Right ventricle myocardium superior (tissue), 1 donor: ENCODE measurements around the gene CERKL. TPM values are rescaled to one million over a fixed set of nuclear protein-coding genes. Genes with fewer than 3 reads are reported as not detected.
A peak's percentile ranks its signal among the peaks of the same experiment; 100 is the strongest.

Experiments used
- ATAC-seq: fragments of 200-7000 bp; cut with Tn5 transposase; one replicate; pipeline ENCODE4 v1.9.1; 2020; ENCODE audit warnings: mild to moderate bottlenecking; ENCODE audit not compliant: poor library complexity
- DNase-seq: peaks from one replicate; pipeline ENCODE4 v3.0.0-alpha.2; 2020
- intact Hi-C: fragments of 100-400 bp; cut with DNase I; formaldehyde crosslinking; loops from one replicate; pipeline ENCODE4 v1.11.2; 2022
- total RNA-seq: library from RNA; stranded (reverse); fragmentation: NEBNext Ultra II Directional; extraction: Animal tissue kit (Norgen Biotek cat#: 25700); gene quantifications from one replicate; pipeline ENCODE4 v1.2.1, GENCODE V29; 2021
- donor health status: DM: no; HTN: yes; CAD: no; lungs with severe emphysema.

CERKL gene
- total RNA-seq, 1 donor from 2014 or later = not detected

DNA sequence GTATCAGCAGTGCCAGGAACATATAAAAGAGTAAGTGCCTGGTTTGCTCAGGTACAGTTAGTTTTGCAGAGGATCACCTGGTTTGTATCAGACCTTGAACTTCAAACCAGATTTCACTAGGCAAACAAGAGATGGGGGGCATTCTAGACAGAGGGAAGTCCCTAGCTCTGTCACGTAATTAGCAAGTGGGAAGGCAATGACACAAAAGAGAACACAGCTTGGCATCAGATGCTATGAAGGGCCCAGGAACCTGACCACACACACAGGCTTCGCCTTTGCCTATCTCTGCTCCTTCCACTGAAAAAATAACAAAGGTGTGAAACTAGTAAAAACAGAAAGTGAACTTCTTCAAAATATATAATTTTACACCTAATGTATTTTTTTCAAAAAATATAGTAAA, 62.6 kb downstream of the CERKL start:
- DNase-seq (no peak), ATAC-seq (no peak)
- intact Hi-C loops = no loop called here

- ATAC-seq = no peak
- intact Hi-C loops = no loop called here
Observed at GRCh38 chr2:181589779-181590178, 67.1 kb downstream of the CERKL start.

GRCh38 chr2:181588546-181588945, 68.4 kb downstream of the CERKL start:
- ATAC-seq (no peak), DNase-seq (no peak)
- intact Hi-C loops = no loop called here

More at GRCh38 chr2:181589779-181590178, 67.1 kb downstream of the CERKL start:
- no peak for DNase-seq

DNA sequence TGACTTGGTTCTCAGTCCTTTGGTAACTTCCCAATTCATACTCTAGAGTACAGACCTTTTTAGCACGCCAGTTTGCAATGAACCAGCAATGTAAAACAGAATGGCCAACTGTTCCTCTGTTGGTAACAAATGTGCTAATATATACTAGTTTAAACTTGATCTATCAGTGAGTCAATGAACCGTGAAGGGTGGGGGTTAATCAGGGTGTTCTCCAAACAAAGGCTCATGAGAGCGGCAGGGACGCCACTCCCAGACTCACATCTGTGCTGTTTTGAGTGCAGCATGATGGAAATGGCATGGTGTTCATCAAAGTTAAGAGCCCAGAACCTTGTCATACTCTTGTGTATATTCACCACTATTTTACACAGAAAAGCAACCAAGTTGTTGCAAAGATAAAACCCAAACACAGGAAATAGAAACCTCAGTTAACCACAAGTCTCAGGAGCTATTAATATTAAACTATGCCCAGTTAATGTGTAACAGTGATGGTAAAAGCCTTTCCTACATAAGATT, 70.3 kb downstream of the CERKL start:
- intact Hi-C loops = no loop called here
- ATAC-seq (no peak), DNase-seq (no peak)

GRCh38 chr2:181585732-181586131, 71.2 kb downstream of the CERKL start:
- intact Hi-C loops = no loop called here
- DNase-seq (no peak), ATAC-seq (no peak)

GRCh38 chr2:181581534-181581933, 75.4 kb downstream of the CERKL start:
- DNase-seq (no peak), ATAC-seq (no peak)
- intact Hi-C loops = no loop called here

DNA sequence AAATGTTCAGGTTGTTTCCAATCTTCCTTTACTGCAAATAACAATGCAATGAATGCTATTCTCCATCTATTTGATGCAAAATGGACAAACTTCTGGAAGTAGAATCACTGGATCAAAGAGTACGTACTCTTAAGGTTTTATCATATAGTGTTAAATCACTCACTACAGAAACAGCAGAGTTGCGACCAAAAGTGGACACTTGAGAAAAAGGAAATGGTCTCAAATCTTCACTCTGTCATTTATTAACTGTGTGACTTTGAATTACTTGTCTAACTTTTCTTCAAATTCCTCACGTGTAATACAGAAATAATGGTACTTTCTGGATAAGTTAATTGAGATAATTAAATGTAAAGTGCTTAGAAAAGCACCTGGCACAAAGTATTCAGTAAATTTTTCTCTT, 78.1 kb downstream of the CERKL start:
- no peak for DNase-seq
- intact Hi-C loops = no loop called here
- no peak for ATAC-seq

DNA sequence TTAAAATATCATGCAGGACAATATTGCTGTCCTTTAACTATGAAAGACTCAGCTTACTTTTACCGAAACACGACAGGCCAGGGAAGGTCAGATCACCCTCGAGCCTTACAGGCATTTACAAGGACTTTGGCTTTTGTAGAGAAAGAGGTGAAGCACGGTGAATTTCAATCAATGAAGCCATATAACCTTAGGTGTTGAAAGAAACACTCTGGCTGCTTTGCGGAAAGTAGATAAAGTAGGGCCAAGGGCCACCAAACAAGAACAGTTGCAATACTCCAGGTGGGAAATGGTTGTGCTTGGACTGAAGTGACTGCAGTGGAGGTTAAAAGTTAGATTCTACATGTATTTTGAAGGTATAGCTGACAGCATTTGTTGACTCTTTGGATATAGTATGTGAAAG, 80.5 kb downstream of the CERKL start:
- ATAC-seq = no peak
- no peak for DNase-seq
- intact Hi-C loops = no loop called here

DNA sequence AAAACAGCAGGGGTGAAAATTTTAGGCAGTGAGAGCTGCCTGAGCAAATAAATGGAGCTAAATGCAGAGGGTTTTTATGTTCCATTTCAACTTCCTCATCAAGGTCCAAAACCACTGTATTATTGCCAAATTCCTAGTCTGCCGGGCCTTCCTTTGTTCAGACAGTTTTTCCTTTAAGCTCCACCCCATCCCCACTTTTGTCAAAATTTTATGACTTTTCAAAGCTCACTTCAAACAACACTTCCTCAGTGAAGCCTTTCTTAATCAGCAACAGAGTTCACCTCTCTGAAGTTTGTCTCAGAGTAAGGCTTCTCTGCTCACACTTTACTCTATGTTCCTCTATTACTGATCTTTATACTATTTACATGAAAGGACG, 81.3 kb downstream of the CERKL start:
- DNase-seq (no peak), ATAC-seq (no peak)
- intact Hi-C loops = no loop called here

DNA sequence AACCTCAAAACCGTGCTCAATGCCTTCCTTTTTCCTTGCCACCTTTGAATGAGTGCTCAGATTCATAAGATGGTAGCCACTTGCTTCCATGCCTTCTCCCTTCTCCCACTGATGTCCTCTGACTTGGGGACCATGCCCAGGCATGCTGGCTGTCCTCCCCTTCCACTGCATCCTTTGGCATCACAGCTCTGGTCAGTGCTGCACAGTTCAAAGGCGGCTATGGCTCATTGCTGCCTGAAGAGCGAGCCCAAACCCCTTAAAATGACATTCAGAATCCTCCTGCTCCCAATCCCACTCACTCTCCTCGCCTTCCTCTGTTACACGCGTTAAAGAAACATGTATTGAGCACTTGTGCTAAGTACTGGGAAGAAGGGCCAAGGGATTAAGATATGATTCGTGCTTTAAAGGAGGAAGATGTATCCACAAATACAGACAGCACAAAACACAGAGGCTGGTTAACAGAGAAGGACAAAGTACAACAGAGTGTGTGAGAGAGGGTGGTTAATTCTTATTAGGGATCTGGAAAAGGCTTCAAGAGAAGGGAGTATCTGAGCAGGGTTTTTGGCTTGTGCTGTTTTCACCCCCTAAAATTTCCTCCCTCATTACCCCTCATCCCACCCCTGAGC, 81.8 kb downstream of the CERKL start:
- intact Hi-C loops = no loop called here
- DNase-seq = no peak
- no peak for ATAC-seq

DNA sequence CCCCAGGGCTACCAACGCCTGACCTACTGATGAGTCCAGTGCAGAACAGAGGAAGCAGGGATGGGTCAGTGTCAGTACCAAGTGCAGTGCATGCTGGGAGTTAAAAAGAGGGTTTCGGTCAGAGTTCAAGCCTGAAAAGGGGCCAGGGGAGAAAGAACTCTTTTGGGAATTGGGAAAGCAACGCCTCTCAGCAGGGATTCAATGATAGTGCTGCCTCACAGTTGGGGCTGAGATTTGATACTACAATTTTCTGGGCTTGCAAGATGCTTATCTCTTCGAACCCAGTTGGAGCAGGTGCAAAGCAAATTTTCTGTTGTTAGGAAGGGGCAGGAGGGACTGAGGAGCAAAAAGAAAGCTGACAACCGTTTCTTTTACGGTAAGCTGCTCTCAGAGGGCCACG, 82.6 kb downstream of the CERKL start:
- DNase-seq (no peak), ATAC-seq (no peak)
- intact Hi-C loops = loop anchor here (5.0 kb wide), 1 partner anchor 143 kb away; no protein-coding TSS in a partner anchor

GRCh38 chr2:181573140-181573736, 83.7 kb downstream of the CERKL start:
- DNase-seq = no peak
- intact Hi-C loops = loop anchor here (5.0 kb wide), 1 partner anchor 144 kb away; no protein-coding TSS in a partner anchor
- no peak for ATAC-seq

GRCh38 chr2:181570833-181571661, 85.9 kb downstream of the CERKL start:
- no peak for DNase-seq
- no peak for ATAC-seq
- intact Hi-C loops = loop anchor here (5.0 kb wide), 1 partner anchor 146 kb away; no protein-coding TSS in a partner anchor

DNA sequence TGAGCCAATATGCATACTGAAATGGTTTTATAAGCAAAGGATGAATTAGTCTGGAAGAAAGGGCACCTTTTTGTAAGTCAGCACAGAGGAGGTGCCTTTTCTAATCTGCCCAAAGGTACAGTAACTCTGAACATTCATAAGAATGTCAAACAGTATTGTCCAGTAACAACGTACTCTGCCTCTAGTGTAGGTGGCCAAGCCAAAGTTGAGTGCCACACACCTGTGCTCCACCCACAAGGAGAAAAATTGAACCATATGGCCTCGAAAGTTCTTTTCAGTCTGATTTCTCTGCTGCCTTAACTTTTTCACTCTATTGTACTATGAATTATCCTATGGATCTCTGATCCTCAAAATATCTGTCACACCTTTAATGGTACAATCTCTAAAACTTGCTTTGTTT, 86.8 kb downstream of the CERKL start:
- intact Hi-C loops = loop anchor here (5.0 kb wide), 1 partner anchor 147 kb away; no protein-coding TSS in a partner anchor
- no peak for DNase-seq
- no peak for ATAC-seq

DNA sequence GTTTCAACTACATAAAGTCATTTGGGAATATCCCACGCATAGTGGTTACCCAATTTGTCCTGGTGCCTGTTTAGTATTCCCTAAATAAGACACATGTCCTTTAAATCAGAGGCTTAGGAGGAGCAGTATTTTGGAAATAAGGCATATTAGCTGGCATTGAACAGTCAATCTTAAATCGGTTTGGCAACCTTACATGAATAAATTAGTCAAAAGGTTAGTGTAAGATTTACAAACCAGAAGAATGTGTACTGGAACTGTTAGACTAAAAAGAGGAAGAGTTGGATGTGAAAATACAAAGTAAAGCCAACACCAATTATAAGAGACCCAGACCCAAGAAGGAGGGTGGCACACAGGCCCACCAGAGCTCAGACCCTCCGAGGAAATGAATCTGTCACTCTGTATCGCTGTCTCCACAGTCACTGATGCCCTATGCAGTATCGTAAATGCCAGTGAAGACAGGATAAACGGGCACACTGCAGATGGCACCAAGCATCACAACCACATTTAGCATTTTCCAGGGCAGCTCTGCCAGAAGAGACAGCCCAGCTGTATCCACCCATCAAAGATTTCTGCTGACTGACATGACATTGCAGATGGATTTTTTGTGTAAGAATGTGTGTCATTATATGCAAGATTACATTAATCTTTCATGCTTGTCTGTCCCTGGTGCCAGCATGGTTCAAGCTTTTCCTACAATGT, 90.4 kb downstream of the CERKL start:
- DNase-seq (no peak), ATAC-seq (no peak)
- intact Hi-C loops = no loop called here

GRCh38 chr2:181563101-181563692, 93.7 kb downstream of the CERKL start:
- ATAC-seq = peak; percentile 68
- intact Hi-C loops = no loop called here

DNA sequence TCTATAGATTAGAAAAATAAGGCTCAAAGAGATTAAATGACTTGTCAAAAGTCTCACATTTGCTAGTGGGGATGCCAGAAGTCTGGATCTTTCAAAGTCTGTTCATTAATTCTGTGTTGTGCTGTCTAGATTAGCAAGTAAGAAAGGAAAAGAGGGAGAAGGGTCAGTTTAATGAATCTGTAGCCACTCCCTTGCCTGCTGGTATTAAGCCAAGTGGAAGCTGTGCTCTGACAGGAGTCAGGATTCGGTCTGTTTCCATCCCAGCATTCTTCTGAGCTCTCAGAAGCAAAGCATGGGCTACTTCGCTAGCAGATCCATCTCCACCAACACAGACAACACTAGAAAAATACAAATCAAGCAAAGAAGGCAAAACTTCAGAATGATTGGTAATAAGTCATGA, 98.5 kb downstream of the CERKL start:
- intact Hi-C loops = no loop called here
- DNase-seq = no peak
- ATAC-seq = no peak

More at GRCh38 chr2:181563101-181563692, 93.7 kb downstream of the CERKL start:
- DNase-seq = no peak

DNA sequence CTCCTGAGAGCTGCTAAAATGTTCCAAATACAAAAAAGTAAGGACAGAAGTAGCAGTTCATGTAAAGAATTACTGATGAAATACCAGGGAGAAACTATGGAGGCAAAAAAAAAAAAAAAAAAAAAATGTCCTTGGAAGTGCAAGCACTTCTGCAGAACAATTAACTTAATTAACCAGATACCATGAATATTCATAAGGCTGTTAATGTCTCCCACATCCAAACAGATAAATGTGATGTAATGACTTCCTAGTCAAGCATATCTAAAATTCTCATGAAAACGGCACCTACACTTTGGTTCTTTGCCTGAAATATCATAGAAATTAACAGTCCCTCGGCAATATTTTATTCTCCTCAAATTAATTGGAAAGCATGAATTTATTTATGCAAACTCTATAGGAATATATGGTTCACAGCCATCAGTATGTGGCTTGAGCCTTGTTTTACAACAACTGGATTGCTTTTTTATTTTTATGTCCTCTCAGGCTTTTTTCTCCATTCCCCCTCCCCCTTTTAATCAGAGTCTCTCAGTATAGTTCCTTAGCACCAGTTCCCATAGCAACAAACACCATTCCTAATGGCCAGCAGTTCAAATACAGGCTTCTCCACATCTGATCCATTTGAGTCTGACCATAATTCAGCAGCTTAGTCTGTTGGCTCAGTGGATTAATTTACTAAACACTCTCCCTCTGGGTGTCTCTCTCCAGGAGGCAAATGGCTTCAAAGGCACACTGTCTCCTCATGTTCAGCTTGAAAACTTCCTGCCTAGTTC, 102.7 kb downstream of the CERKL start:
- intact Hi-C loops = no loop called here
- no peak for DNase-seq
- ATAC-seq = no peak
